Measurements from ENCODE around the gene RTN3. TPM values are rescaled to one million over a fixed set of nuclear protein-coding genes. Genes with fewer than 3 reads are reported as not detected.
A peak's percentile ranks its signal among the peaks of the same experiment; 100 is the strongest.

The RTN3 gene
- total and polyA plus RNA-seq, 9 of the 15 experiments (the other 6 are each of a cell fraction or from before 2014, with no cell fraction given): 41.6 to 169 (median 93.5) TPM

DNA sequence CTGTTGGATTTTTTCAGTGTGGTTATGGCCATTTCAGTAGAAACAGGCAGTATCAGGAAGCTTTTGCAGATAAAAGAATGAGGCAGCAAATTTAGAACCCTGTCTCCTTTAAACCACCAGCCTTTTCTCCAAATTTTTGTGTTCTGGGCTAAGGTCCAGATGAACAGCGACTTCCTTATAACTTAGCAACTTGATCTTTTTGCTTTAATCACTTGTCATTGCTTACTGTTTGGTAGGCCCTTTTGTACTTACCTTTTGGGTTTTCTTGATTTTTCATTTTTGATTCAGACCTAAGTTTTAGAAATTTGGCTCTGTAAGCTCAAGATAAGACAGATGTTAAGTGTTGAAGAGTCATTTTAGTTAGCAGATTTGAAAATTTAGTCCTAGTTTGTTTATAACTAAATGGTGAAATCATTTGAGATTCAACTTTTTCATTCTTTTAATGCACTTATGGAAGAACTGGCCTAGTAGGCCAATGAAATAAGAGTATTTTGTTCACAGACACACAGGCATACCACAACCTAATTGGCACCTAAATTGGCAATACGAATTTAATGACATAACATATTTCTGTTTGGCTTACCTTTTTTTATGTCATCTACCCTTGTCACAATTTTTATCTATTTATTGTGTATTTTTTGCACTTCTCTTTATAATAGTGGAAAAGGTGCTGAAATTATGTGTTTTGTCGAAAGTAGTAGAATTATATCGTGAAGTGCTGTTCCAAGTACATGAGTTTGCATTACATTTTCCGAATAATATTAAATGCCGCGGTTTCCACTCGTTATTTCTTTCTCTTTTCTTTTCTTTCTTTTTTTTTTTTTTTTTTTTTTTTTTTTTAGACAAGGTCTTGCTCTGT is 2.1 kb downstream of the RTN3 start (continued):
- peak; percentile 68 for TF ChIP-seq NFIC (IDR thresholded peaks at IDR 0.05)
- TF ChIP-seq, protein P1, sequence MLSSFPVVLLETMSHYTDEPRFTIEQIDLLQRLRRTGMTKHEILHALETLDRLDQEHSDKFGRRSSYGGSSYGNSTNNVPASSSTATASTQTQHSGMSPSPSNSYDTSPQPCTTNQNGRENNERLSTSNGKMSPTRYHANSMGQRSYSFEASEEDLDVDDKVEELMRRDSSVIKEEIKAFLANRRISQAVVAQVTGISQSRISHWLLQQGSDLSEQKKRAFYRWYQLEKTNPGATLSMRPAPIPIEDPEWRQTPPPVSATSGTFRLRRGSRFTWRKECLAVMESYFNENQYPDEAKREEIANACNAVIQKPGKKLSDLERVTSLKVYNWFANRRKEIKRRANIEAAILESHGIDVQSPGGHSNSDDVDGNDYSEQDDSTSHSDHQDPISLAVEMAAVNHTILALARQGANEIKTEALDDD (IDR thresholded peaks at IDR 0.05): peak; percentile 82
- TF ChIP-seq, protein P2, sequence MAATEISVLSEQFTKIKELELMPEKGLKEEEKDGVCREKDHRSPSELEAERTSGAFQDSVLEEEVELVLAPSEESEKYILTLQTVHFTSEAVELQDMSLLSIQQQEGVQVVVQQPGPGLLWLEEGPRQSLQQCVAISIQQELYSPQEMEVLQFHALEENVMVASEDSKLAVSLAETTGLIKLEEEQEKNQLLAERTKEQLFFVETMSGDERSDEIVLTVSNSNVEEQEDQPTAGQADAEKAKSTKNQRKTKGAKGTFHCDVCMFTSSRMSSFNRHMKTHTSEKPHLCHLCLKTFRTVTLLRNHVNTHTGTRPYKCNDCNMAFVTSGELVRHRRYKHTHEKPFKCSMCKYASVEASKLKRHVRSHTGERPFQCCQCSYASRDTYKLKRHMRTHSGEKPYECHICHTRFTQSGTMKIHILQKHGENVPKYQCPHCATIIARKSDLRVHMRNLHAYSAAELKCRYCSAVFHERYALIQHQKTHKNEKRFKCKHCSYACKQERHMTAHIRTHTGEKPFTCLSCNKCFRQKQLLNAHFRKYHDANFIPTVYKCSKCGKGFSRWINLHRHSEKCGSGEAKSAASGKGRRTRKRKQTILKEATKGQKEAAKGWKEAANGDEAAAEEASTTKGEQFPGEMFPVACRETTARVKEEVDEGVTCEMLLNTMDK (IDR thresholded peaks at IDR 0.05; ENCODE audit: borderline replicate concordance, insufficient read depth, low read depth, low read length, poor library complexity, severe bottlenecking): no peak
- TF ChIP-seq, protein P3, sequence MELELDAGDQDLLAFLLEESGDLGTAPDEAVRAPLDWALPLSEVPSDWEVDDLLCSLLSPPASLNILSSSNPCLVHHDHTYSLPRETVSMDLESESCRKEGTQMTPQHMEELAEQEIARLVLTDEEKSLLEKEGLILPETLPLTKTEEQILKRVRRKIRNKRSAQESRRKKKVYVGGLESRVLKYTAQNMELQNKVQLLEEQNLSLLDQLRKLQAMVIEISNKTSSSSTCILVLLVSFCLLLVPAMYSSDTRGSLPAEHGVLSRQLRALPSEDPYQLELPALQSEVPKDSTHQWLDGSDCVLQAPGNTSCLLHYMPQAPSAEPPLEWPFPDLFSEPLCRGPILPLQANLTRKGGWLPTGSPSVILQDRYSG (tag; conservative IDR thresholded peaks at IDR 0.05; ENCODE audit: low read depth): 0 out of 2 replicates have a peak, but pooled peaks have one; percentile 40
- 0 out of 2 replicates have a peak, but pooled peaks have one; percentile 34 for TF ChIP-seq KHSRP (IDR thresholded peaks at IDR 0.05)
- TF ChIP-seq, protein P4, sequence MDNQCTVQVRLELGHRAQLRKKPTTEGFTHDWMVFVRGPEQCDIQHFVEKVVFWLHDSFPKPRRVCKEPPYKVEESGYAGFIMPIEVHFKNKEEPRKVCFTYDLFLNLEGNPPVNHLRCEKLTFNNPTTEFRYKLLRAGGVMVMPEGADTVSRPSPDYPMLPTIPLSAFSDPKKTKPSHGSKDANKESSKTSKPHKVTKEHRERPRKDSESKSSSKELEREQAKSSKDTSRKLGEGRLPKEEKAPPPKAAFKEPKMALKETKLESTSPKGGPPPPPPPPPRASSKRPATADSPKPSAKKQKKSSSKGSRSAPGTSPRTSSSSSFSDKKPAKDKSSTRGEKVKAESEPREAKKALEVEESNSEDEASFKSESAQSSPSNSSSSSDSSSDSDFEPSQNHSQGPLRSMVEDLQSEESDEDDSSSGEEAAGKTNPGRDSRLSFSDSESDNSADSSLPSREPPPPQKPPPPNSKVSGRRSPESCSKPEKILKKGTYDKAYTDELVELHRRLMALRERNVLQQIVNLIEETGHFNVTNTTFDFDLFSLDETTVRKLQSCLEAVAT (IDR thresholded peaks at IDR 0.05): peak; percentile 32 to 56; a peak in 1 of 4 replicates
- TF ChIP-seq ZSCAN32 (CRISPR knock-in tag; IDR thresholded peaks at IDR 0.05): no peak
- peak; percentile 59 for TF ChIP-seq RBFOX2 (IDR thresholded peaks at IDR 0.05; ENCODE audit: low read depth, low read length)
- TF ChIP-seq MAFK (IDR thresholded peaks at IDR 0.05; ENCODE audit: low read length): peak; percentile 75
- 0 out of 2 replicates have a peak, but pooled peaks have one; percentile 21 for TF ChIP-seq ZNF766 (CRISPR knock-in tag; conservative IDR thresholded peaks at IDR 0.05)
- TF ChIP-seq MAFG (tag; conservative IDR thresholded peaks at IDR 0.05): peak; percentile 79
- TF ChIP-seq CEBPB (tag; IDR thresholded peaks at IDR 0.05): no peak
- no peak for TF ChIP-seq ZKSCAN3 (CRISPR knock-in tag; IDR thresholded peaks at IDR 0.05)
- peak; percentile 79; the same call in 1 of the 2 replicates for TF ChIP-seq ZNF12 (CRISPR knock-in tag; IDR thresholded peaks at IDR 0.05)
- TF ChIP-seq CCNT2 (IDR thresholded peaks at IDR 0.05; ENCODE audit: borderline replicate concordance, extremely low read depth, insufficient read length, low read depth, low read length): peak; percentile 24
- TF ChIP-seq, protein P5, sequence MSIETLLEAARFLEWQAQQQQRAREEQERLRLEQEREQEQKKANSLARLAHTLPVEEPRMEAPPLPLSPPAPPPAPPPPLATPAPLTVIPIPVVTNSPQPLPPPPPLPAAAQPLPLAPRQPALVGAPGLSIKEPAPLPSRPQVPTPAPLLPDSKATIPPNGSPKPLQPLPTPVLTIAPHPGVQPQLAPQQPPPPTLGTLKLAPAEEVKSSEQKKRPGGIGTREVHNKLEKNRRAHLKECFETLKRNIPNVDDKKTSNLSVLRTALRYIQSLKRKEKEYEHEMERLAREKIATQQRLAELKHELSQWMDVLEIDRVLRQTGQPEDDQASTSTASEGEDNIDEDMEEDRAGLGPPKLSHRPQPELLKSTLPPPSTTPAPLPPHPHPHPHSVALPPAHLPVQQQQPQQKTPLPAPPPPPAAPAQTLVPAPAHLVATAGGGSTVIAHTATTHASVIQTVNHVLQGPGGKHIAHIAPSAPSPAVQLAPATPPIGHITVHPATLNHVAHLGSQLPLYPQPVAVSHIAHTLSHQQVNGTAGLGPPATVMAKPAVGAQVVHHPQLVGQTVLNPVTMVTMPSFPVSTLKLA (conservative IDR thresholded peaks at IDR 0.05): 0 out of 4 replicates have a peak, but pooled peaks of 1 of the 2 experiments have one; percentile 18
- TF ChIP-seq MAFF (IDR thresholded peaks at IDR 0.05; ENCODE audit: low read length): peak; percentile 83
- TF ChIP-seq ZNF384 (IDR thresholded peaks at IDR 0.05; ENCODE audit: low read depth, low read length): peak; percentile 68; the same call in 1 of the 2 replicates

Data from K562 (cell line).